LNCAP (cell line): ENCODE measurements around the gene CLNK.

Source experiments
- CTCF ChIP-seq: fragments of 450-650 bp; IDR thresholded peaks from 2 replicates; pipeline ENCODE4 v1.5.1; 2017; ENCODE audit warnings: mild to moderate bottlenecking

Gene CLNK

GRCh38 chr4:10730019-10730418, 45.5 kb upstream of the CLNK start:
- TF ChIP-seq CTCF, result no peak

- no peak for TF ChIP-seq CTCF
Measured at GRCh38 chr4:10729366-10729765, 44.8 kb upstream of the CLNK start.

- no peak for TF ChIP-seq CTCF
Measured at GRCh38 chr4:10728016-10728415, 43.4 kb upstream of the CLNK start.

GRCh38 chr4:10727140-10727880, 42.7 kb upstream of the CLNK start:
- TF ChIP-seq CTCF, result no peak

GRCh38 chr4:10722957-10723356, 38.4 kb upstream of the CLNK start:
- no peak for TF ChIP-seq CTCF

GRCh38 chr4:10721616-10722015, 37.0 kb upstream of the CLNK start:
- TF ChIP-seq CTCF, result no peak

- peak; percentile 37; the same call in 1 of the 2 replicates for TF ChIP-seq CTCF
Measured at GRCh38 chr4:10716163-10716562, 31.6 kb upstream of the CLNK start.

GRCh38 chr4:10715696-10716095, 31.1 kb upstream of the CLNK start:
- no peak for TF ChIP-seq CTCF
